ES-I3 (cell line): ENCODE results near the gene LCMT2.

ENCODE experiments used
- H3K36me3 ChIP-seq: 2 replicates; pipeline ENCODE4 v1.6.1; 2013; ENCODE audit warnings: mild to moderate bottlenecking, low read length, control low read depth, moderate library complexity; ENCODE audit not compliant: insufficient read depth
- H3K4me1 ChIP-seq: 2 replicates; pipeline ENCODE4 v1.6.1; 2013; ENCODE audit warnings: mild to moderate bottlenecking, control low read depth, low read length; ENCODE audit not compliant: insufficient read depth
- H3K9ac ChIP-seq: 2 replicates; pipeline ENCODE4 v1.6.1; 2013; ENCODE audit warnings: low read depth, mild to moderate bottlenecking, low read length, moderate library complexity
- H3K9me3 ChIP-seq: 2 replicates; pipeline ENCODE4 v1.6.1; 2013; ENCODE audit warnings: mild to moderate bottlenecking, low read length, moderate library complexity; ENCODE audit not compliant: control insufficient read depth, insufficient read depth

The LCMT2 gene

DNA sequence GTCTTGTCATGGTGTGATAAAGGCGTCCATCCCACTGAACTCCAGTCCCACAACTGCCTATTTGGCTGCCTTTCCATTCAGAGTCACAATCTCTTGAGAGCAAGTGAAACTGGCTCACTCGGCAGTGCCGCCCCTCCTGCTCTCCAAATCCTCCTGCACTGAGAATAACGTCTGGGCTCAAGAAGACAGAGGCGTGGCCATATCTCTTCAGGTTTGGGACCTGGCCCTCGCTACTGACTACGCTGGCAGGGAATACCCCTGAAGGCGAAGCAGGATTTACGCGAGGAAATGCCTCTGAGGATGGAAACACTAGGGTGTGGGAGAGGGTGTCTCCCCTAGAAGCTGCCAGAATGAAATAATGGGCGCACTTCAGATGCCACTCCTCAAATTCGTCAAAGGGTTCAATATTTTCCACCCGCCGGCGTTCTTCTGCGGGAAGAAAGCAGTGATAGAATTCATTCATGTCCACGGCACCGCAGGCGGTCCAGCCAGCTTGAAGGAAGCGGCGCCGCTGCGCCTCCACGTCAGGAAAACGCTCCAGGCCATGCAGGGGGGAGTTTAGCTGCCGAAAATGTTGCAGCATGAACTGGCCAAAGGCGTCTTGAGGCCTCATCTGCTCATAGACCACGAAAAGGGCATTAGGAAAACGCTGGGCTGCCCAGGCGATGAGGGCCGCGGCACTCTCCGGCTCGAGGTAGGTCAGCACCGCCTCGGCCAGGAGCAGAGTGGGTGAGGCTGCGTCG is 985 bp downstream of the LCMT2 start:
- H3K36me3 ChIP-seq = no peaks in the 10 kb centered on the region
- peaks cover 7% of the 10 kb centered on the region; the same call in 1 of the 2 replicates for H3K4me1 ChIP-seq
- peak overlapping the region; percentile 61 for H3K9ac ChIP-seq
- no peaks in the 10 kb centered on the region for H3K9me3 ChIP-seq

DNA sequence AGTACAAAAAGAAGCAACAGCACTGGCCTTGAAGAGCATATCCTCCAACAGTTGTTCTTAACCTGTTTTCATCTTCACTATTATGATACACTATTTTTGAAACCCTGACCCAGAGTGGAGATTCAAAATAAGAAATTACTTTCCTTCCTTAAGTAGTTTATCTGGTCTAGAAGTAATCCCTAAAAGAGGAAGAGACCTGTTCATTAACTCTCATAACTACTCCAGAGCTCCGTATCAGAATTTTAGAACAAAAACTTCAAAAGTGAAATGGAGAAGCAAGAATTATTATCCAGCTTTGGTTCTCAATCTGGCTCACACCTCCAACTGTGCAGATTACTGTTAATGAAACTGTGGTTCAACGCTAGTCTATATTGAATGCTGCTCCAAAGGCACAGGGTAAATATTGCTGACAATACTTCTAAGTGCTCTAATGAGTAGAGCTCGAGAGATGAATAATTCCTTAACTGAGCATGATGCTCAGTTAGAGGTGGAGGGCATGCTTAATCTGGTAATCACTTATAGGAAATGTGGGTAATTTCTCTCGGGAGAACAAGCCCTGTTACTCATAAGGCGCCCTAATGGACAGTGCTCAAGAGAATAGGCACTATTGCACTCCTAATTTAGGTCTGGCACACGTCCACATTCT is 5.2 kb downstream of the LCMT2 start:
- H3K9me3 ChIP-seq = no peaks in the 10 kb centered on the region
- no peaks in the 10 kb centered on the region for H3K36me3 ChIP-seq
- peaks cover 7% of the 10 kb centered on the region; the same call in 1 of the 2 replicates for H3K4me1 ChIP-seq
- H3K9ac ChIP-seq = no peak overlapping the region

DNA sequence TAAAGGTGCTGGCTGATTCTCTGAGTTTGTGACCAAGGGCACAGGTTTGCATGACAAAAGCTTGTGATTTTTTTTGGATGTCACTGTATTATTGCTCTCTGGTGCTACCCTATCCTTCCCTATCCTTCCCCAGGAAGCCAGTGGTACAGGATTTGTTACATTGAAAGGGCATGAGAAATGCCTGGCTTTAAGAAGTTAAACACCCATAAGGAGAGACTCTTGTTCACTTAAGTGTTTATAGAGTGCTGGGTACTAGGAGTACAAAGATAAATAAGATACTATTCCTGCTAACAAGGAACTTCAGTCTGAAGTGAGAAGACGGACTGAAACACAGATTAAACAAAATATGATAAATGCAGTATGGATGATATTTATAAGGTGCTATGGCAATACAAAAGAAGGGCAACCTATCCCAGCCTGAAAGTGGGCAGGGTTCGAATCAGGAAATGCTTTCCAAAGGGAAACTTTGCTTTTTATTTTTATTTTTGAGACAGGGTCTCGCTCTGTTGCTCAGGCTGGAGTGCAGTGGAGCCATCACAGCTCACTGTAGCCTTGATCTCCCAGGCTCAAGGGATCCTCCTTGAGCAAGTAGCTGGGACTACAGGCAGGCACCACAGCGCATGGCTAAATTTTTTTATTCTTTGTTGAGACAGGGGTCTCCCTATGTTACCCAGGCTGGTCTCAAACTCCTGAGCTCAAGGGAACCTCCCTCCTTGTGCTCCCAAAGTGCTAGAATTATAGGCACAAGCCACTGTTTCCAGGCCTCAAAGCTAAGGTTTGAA is 11.2 kb downstream of the LCMT2 start:
- Histone ChIP-seq H3K9ac (no peak overlapping the region), H3K36me3 (no peaks in the 10 kb centered on the region), H3K9me3 (no peaks in the 10 kb centered on the region), H3K4me1 (peaks cover 8% of the 10 kb centered on the region; the same call in 1 of the 2 replicates)

DNA sequence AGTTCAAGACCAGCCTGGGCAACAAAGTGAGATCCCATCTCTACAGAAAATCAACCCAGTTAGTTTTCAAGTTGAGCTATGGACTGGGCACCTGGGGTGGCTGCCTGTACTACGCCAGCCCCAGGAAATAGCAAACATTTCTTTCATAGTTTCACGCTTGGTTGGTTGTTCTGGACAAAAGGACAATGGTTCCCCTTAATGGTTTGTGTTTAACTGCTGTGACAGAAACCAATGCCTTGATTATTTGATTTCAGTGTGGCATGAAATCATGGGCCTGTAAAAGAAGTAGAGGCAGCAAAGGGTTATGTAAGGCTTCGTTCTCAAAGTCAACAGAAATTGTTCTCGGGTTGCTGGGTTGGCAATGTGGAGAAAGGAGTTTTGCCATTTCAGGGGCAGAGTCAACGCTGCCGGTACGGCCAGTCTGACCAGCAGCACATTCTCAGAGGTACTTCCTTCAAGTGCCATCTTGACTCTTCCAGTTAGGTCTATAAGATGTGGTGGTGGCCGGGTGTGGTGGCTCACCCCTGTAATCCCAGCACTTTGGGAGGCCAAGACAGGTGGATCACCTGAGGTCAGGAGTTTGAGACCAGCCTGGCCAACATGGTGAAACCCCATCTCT is 12.7 kb downstream of the LCMT2 start:
- Histone ChIP-seq H3K4me1 (peaks cover 8% of the 10 kb centered on the region; the same call in 1 of the 2 replicates), H3K9me3 (no peaks in the 10 kb centered on the region), H3K36me3 (no peaks in the 10 kb centered on the region), H3K9ac (no peak overlapping the region)

DNA sequence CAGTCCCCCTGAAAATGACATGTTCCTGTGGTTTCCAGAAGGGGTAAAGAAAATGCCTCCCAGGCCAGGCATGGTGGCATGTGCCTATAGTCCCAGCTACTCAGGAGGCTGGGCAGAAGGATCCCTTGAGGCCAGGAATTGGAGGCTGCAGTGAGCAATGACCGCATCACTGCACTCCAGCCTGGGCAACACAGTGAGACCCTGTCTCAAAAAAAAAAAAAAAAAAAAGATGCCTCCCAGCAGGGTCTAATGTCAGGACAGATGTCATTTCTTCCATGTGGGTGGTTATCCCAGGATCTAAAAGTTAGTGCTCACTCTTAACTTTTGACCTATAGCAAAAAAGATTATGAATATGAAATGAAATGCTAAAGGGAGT is 13.4 kb downstream of the LCMT2 start:
- Histone ChIP-seq H3K4me1 (peaks cover 8% of the 10 kb centered on the region; the same call in 1 of the 2 replicates), H3K9ac (no peak overlapping the region), H3K36me3 (no peaks in the 10 kb centered on the region), H3K9me3 (no peaks in the 10 kb centered on the region)

DNA sequence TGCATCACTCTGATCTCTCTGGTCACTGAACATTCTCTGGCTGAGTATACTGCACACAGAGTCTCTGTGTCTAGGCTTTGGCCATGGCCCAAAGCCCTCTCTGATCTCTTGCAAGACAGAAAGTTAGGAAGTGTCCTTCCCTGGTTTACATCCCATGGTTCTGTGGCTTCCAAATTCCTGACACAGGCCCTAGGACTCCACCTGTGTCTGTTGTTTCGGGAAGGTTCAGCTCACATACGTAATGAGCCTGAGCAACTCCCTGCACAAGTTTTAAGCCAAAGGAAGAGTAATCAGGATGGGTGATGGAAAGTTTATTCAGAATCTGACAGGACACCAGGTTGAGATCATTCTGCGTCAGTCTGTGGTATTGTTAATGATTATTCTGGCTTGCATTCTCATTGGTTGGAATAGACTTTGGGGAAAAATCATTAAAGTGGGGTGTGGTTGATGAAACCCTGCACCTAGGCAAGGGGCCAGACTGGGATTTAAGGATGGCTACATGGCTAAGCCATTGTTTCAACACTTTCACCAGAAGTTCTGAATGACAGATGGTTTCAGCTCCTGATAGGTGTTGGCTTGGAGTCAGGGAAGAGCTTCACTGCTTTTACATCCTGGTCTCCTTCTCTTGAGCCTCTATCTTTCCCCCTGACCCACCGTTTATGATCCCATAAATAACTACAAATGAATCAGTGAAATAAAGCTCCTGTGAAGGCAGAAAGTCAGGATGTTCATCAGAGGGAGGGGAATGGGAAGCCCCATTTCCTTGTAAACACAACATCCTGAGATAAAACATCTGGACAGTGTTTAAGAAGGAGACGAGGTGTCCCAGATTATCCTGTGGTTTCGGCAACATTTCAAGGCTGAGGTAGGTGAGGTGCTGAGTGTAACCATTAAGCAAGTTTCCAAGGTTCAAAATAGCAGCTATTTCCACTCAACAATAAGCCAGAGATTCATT is 14.1 kb downstream of the LCMT2 start:
- H3K4me1 ChIP-seq = peaks cover 8% of the 10 kb centered on the region; the same call in 1 of the 2 replicates
- H3K36me3 ChIP-seq = no peaks in the 10 kb centered on the region
- no peak overlapping the region for H3K9ac ChIP-seq
- no peaks in the 10 kb centered on the region for H3K9me3 ChIP-seq

DNA sequence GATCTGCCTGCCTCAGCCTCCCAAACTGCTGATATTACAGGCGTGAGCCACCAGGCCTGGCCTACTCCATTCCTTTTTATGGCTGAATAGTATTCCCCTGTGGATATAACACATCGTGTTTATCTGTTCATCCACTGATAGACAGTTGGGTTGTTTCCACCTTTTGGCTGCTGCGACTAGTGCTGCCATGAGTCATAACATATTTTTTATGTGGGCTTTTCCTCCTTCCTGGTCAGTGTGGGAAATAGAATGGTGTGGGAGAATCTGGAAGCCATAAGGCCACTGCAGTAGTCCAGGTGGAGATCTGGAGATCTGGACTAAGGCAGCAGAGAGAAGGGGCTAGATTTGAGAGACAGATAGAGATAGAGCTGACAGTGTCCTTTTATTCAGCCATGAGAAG is 16.2 kb downstream of the LCMT2 start:
- Histone ChIP-seq H3K9me3 (no peaks in the 10 kb centered on the region), H3K36me3 (no peaks in the 10 kb centered on the region), H3K4me1 (peaks cover 7% of the 10 kb centered on the region; the same call in 1 of the 2 replicates), H3K9ac (no peak overlapping the region)

DNA sequence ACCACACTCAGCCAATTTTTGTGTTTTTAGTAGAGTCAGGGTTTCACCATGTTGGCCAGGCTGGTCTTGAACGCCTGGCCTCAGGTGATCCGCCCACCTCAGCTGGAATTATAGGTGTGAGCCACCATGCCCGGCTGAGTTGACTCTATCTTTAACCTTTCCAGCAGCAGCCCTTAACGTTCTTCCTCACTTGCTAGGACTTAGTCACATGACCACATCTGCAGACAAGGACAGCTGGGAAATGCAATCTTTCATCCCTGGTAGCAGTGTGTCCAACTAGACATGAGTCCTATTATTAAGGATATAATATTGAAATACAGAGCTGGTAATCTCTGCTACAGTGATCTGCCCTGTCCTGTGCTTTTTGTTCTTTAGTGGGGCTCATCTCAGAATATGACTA is 18.0 kb downstream of the LCMT2 start:
- no peaks in the 10 kb centered on the region for H3K4me1 ChIP-seq
- H3K36me3 ChIP-seq = no peaks in the 10 kb centered on the region
- no peaks in the 10 kb centered on the region for H3K9me3 ChIP-seq
- no peak overlapping the region for H3K9ac ChIP-seq

DNA sequence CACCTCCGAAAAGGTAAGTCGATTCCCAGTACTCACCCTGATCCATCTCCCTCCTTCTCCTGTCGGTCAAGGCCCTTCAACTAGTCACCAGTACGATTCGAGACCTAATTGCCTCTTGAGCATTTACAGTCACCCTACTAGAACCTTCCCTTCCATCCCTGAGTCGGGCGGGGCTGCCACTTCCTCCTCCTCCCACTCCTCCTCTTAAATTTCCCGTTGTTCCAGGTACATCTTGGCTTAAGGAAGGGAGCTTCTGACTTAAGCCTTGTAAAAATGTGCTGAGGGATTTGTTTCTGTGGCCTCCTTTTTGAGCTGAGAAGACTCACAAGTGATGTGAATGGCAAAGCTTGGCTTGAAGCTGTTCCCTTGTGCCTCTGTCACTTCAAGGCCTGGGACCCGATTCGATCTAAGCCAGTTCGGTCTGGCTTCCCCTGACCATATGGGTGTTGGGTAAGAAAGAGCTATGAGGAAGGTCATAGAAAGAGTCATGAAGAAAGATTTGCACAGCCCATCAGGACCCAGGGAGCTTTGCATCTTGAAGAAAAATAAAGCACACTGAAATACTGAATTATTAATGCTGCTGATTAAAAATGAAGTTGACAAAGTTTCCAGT is 28.1 kb downstream of the LCMT2 start, which contains the start of gene TGM7:
TGM7 (minus strand) TSS at position 51 of the 613 bp plus-strand sequence.
- H3K9me3 ChIP-seq = no peaks in the 10 kb centered on the region
- H3K9ac ChIP-seq = no peak within 1 kb of the TSS
- peaks cover 9% of the 10 kb centered on the region for H3K4me1 ChIP-seq
- H3K36me3 ChIP-seq = no peaks in the 10 kb centered on the region

DNA sequence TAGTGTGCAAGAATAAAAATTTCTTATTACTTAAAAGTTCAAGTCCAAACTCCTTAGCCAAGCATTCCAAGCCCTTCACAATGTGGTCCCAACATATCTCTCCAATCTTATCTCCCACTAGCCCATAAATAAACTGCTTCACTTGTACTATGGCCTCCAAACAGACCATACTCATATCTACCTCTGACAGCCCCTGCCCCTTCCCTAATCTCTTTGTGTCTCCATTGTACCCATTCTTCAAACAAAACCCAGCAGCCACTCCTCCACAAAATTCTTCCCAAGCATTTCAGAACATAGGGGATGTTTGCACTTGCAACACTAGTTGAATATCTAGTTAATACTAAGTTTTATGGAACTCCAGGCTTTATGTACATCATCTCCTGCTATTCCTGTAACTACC is 30.5 kb downstream of the LCMT2 start:
- no peaks in the 10 kb centered on the region for H3K36me3 ChIP-seq
- no peaks in the 10 kb centered on the region for H3K9me3 ChIP-seq
- H3K9ac ChIP-seq = no peak overlapping the region
- peaks cover 14% of the 10 kb centered on the region for H3K4me1 ChIP-seq

DNA sequence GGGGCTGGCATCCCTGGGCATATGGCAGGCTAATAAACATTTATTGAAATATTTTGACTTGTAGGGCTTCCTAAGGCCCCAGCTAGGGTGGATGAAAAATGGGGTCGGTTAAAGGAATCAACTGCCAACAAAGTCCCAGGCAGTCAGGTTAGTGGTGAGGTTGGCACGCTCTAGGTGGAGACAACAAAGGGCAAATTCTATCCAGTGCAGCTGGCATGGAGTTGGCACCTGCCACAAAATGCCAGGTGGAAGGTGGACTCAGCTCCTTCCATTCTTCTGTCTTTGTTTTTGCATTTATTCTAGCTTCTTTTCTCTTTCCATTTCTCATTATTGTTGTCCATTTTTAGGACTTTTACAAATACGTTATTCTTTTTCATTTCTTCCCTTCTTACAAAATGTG is 31.0 kb downstream of the LCMT2 start:
- Histone ChIP-seq H3K36me3 (no peaks in the 10 kb centered on the region), H3K4me1 (peaks cover 14% of the 10 kb centered on the region), H3K9me3 (no peaks in the 10 kb centered on the region), H3K9ac (no peak overlapping the region)

DNA sequence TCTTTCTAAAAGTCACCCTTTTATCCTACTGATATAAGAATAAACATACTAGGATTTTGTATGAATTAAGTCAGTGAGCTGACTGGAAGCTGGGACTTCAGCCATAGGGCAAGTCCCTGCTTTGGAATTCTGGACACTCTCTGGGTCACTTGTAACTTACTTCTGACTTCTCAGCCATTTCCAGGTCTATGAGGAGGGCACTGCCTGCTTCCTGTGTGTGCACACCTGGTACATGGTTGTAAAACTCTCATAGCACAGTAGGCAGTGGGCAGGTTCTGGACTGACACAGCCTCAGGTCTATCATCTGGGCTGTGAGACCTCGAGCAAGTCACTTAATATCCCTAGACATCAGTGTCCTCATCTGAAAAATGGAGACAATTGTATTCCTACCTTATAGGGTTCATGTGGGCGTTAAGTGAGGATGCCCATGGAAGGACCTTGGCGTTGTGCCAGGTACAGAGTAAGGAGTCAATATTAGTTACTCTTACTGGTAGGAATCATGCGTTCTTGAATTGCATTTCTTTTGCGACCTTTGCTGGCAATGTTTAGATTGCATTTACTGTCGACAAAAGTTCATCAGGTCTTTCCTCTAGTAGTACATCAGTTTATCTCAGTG is 36.2 kb downstream of the LCMT2 start:
- peaks cover 10% of the 10 kb centered on the region for H3K4me1 ChIP-seq
- H3K36me3 ChIP-seq = no peaks in the 10 kb centered on the region
- H3K9ac ChIP-seq = no peak overlapping the region
- H3K9me3 ChIP-seq = no peaks in the 10 kb centered on the region

DNA sequence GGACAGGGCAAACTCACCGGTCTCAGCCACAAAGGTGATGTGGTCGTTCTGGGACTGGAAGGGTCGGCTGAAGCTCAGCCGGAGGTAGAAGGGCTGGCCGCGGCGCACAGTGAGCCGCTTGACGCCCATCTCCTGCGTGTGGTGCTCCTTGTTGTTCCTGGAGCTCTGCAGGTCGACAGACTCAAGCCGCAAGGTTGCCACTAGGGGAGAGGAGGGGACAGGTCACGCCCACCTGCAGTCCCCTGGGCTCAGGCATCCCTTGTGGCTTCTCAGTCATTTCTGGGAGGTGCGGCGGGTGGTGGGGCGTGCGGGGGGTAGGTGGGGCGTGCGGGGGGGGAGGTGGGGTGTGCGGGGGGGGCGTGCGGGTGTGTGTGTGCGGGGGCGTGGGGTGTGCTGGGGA is 36.9 kb downstream of the LCMT2 start:
- no peaks in the 10 kb centered on the region for H3K36me3 ChIP-seq
- no peaks in the 10 kb centered on the region for H3K9me3 ChIP-seq
- H3K9ac ChIP-seq = peak overlapping the region; percentile 26; the same call in 1 of the 2 replicates
- H3K4me1 ChIP-seq = peaks cover 10% of the 10 kb centered on the region
